Stimulated activated CD8-positive, alpha-beta memory T cell treated with anti-CD3 and anti-CD28 coated beads, Interleukin-4, amount 100 ng/mL, for 24 hours (primary cell): ENCODE data around the gene IL3.

Experiments used
- DNase-seq: peaks from one replicate; pipeline ENCODE4 v3.0.0-alpha.2; 2020; ENCODE audit warnings: low read depth

The IL3 gene

GRCh38 chr5:132057498-132058255 is 2.8 kb upstream of the IL3 start:
- DNase-seq, result no peak

- DNase-seq, result no peak
These were observed 1.8 kb upstream of the IL3 start for GRCh38 chr5:132058646-132059042.

GRCh38 chr5:132059043-132059695 is 1.3 kb upstream of the IL3 start:
- no peak for DNase-seq

GRCh38 chr5:132059696-132060500 is 557 bp upstream of the IL3 start:
- no peak for DNase-seq

- peak; percentile 78 for DNase-seq
These were observed 2.8 kb downstream of the IL3 start for GRCh38 chr5:132063090-132063911.

- DNase-seq, result no peak
These were observed 3.7 kb downstream of the IL3 start for GRCh38 chr5:132064140-132064539.

- DNase-seq, result peak; percentile 69
These were observed 4.4 kb downstream of the IL3 start for GRCh38 chr5:132064738-132065331.

GRCh38 chr5:132065351-132065937 is 5.0 kb downstream of the IL3 start:
- DNase-seq, result no peak

- DNase-seq, result no peak
These were observed 5.7 kb downstream of the IL3 start for GRCh38 chr5:132065951-132066701.

GRCh38 chr5:132066871-132067270 is 6.4 kb downstream of the IL3 start:
- DNase-seq, result no peak

GRCh38 chr5:132067451-132067850 is 7.0 kb downstream of the IL3 start:
- no peak for DNase-seq

- no peak for DNase-seq
These were observed 7.7 kb downstream of the IL3 start for GRCh38 chr5:132067941-132068808.

GRCh38 chr5:132069561-132069960 is 9.1 kb downstream of the IL3 start:
- DNase-seq, result no peak

- no peak for DNase-seq
These were observed 9.5 kb downstream of the IL3 start for GRCh38 chr5:132069994-132070393.

GRCh38 chr5:132070460-132071337 is 10.2 kb downstream of the IL3 start:
- DNase-seq, result no peak

GRCh38 chr5:132071338-132071707 is 10.9 kb downstream of the IL3 start:
- DNase-seq, result no peak

GRCh38 chr5:132072070-132072469 is 11.6 kb downstream of the IL3 start:
- DNase-seq, result no peak

- DNase-seq, result no peak
These were observed 12.1 kb downstream of the IL3 start for GRCh38 chr5:132072528-132072927.
